K562 (cell line): ENCODE results near the gene OCEL1. TPM values are rescaled to one million over a fixed set of nuclear protein-coding genes. Genes with fewer than 3 reads are reported as not detected.
A peak's percentile ranks its signal among the peaks of the same experiment; 100 is the strongest.

Source experiments
- ATAC-seq: fragments of 200-7000 bp; cut with Tn5 transposase; 3 replicates; pipeline ENCODE4 v1.9.1; 2020; ENCODE audit warnings: moderate library complexity
- BruUV-seq: library from RNA; stranded (reverse); fragments of 400-500 nt; replicated peaks from 2 replicates; lab custom pipeline; 2021; lab: Mats Ljungman, UMichigan
- CTCF ChIA-PET: fragments of 300-600 bp; formaldehyde crosslinking; extraction: SDS; loops from one replicate; lab custom pipeline; 2021; ENCODE audit warnings: low intra/inter-chr PET ratio; lab: Yijun Ruan, JAX
- POLR2A ChIA-PET: fragments of 300-600, 350-650 bp; sonication (Branson Sonifier 250); formaldehyde crosslinking; extraction: SDS; loops from one replicate; lab custom pipeline; 2021; ENCODE audit warnings: antibody characterized with exemption, inconsistent platforms; lab: Yijun Ruan, JAX
- DNase-seq, 4 experiments: peaks; one replicate each; pipeline versions ENCODE4 v3.0.0 to v3.0.0-alpha.2; 2011 to 2018; ENCODE audit warnings: low spot score in 3 of 4, mixed read lengths in 3 of 4; ENCODE audit errors: extremely low read depth in 1 of 4
- FAIRE-seq: peaks from 2 replicates; lab custom pipeline; 2011; peaks lifted over from hg19 to GRCh38; lab: Jason Lieb, UNC
- H2AFZ ChIP-seq: 2 replicates; pipeline ENCODE4 v1.6.0; 2011; ENCODE audit warnings: low read depth, low read length, control low read depth, inconsistent platforms
- H3K27ac ChIP-seq: fragments of 200-600 bp; 3 replicates; pipeline ENCODE4 v1.8.0; 2011; ENCODE audit warnings: low read depth, mild to moderate bottlenecking, control low read depth, inconsistent platforms, low read length, moderate library complexity, mixed read lengths; ENCODE audit errors: extremely low read depth
- H3K27me3 ChIP-seq, 2 experiments: fragments of 300-600 bp in 1 of 2; 2 replicates in 1 of 2; 3 replicates in 1 of 2; pipeline versions ENCODE4 v1.6.0 to v1.8.0; 2011; ENCODE audit warnings: inconsistent platforms in 2 of 2, low read length in 2 of 2, mild to moderate bottlenecking in 1 of 2, mixed read lengths in 1 of 2, moderate library complexity in 1 of 2; ENCODE audit not compliant: control insufficient read depth in 2 of 2, insufficient read depth in 2 of 2
- H3K36me3 ChIP-seq: fragments of 300-600 bp; 3 replicates; pipeline ENCODE4 v1.8.0; 2011; ENCODE audit warnings: mild to moderate bottlenecking, low read length, inconsistent platforms; ENCODE audit not compliant: control insufficient read depth, insufficient read depth
- H3K4me1 ChIP-seq, 2 experiments: fragments of 200-600 bp in 1 of 2; replicated peaks in 1 of 2; 2 replicates in 1 of 2; 3 replicates in 1 of 2; pipeline versions ENCODE4 v1.5.1 to v1.8.0; 2011; ENCODE audit warnings: inconsistent platforms in 2 of 2, low read length in 2 of 2, mild to moderate bottlenecking in 1 of 2, mixed read lengths in 1 of 2, moderate library complexity in 1 of 2; ENCODE audit not compliant: control insufficient read depth in 2 of 2, insufficient read depth in 2 of 2
- H3K4me2 ChIP-seq: 2 replicates; pipeline ENCODE4 v1.6.1; 2011; ENCODE audit warnings: low read length, control low read depth, inconsistent platforms, mixed read lengths; ENCODE audit not compliant: insufficient read depth
- H3K4me3 ChIP-seq: fragments of 200-600 bp; sonication (generic), shearing (Covaris generic); 2 replicates; pipeline ENCODE4 v1.5.1; 2016; ENCODE audit warnings: control low read depth, inconsistent platforms
- H3K79me2 ChIP-seq: fragments of 200-600 bp; 3 replicates; pipeline ENCODE4 v1.8.0; 2011; ENCODE audit warnings: low read length, inconsistent platforms; ENCODE audit not compliant: control insufficient read depth, insufficient read depth
- H3K9ac ChIP-seq, 2 experiments: 2 replicates each; pipeline versions ENCODE4 v1.6.0 to v1.6.1; 2011; ENCODE audit warnings: low read depth in 2 of 2, low read length in 2 of 2, control low read depth in 1 of 2, inconsistent platforms in 1 of 2, mild to moderate bottlenecking in 1 of 2, mixed read lengths in 1 of 2; ENCODE audit not compliant: insufficient read depth in 1 of 2
- H3K9me1 ChIP-seq: one replicate; pipeline ENCODE4 v1.6.0; 2011; ENCODE audit warnings: inconsistent platforms, mild to moderate bottlenecking, low read length, moderate library complexity; ENCODE audit not compliant: control insufficient read depth, insufficient read depth
- H3K9me3 ChIP-seq: replicated peaks from 2 replicates; pipeline ENCODE4 v1.5.1; 2011; ENCODE audit warnings: low read depth, low read length, inconsistent platforms; ENCODE audit not compliant: control insufficient read depth, insufficient read depth
- H4K20me1 ChIP-seq: replicated peaks from 2 replicates; pipeline ENCODE4 v1.6.1; 2011; ENCODE audit warnings: low read length, inconsistent platforms, mixed read lengths; ENCODE audit not compliant: control insufficient read depth, insufficient read depth
- BHLHE40 ChIP-seq: IDR thresholded peaks from 2 replicates; pipeline ENCODE4 v1.6.1; 2011; ENCODE audit warnings: low read length, improper control_type of control experiment
- CEBPG ChIP-seq, 3 experiments: fragments of 200-800 bp in 1 of 3; sonication (Bioruptor generic) in 1 of 3; sonication (generic) in 1 of 3; formaldehyde crosslinking in 1 of 3; IDR thresholded peaks in 2 of 3; conservative IDR thresholded peaks in 1 of 3; 2 replicates each; pipeline versions ENCODE4 v1.6.1 to v1.8.0; 2016 to 2022; ENCODE audit warnings: missing compliant biosample characterization in 2 of 3, missing genetic modification characterization in 2 of 3, mild to moderate bottlenecking in 1 of 3, missing genetic modification reagents in 1 of 3
- CREB1 ChIP-seq, 2 experiments: sonication (generic) in 1 of 2; formaldehyde crosslinking in 1 of 2; IDR thresholded peaks; 2 replicates each; pipeline versions ENCODE4 v1.6.1 to v1.8.0; 2012 to 2022; ENCODE audit warnings: inconsistent platforms in 1 of 2, mild to moderate bottlenecking in 1 of 2, missing genetic modification reagents in 1 of 2, moderate library complexity in 1 of 2
- EHMT2 ChIP-seq: fragments of 450-650 bp; IDR thresholded peaks from 2 replicates; pipeline ENCODE4 v1.6.1; 2018; ENCODE audit warnings: antibody characterized with exemption
- MED1 ChIP-seq: sonication (generic); formaldehyde crosslinking; IDR thresholded peaks from 2 replicates; pipeline ENCODE4 v1.8.1; 2023; ENCODE audit warnings: missing genetic modification reagents, borderline replicate concordance
- NFIC ChIP-seq: fragments of 450-650 bp; IDR thresholded peaks from 2 replicates; pipeline ENCODE4 v1.6.1; 2017; ENCODE audit warnings: mild to moderate bottlenecking, inconsistent platforms
- WGBS: fragments of 100-300 bp; shearing (Covaris generic); methylation state at CpG from one replicate; pipeline ENCODE4 v1.1.6; 2016; ENCODE audit warnings: low coverage, mixed read lengths; ENCODE audit not compliant: insufficient coverage; ENCODE audit errors: missing lambda C conversion rate; 5-methylcytosine and 5-hydroxymethylcytosine counted together
- in situ Hi-C: fragments of 300-500 bp; cut with MboI; formaldehyde crosslinking; loops from 4 replicates; pipeline ENCODE4 v1.15.0; 2018; ENCODE audit warnings: inconsistent platforms, mixed read lengths
- intact Hi-C: fragments of 100-400 bp; cut with micrococcal nuclease; formaldehyde crosslinking; loops from 2 replicates; pipeline ENCODE4 v1.14.2; 2022
- polyA plus RNA-seq, 8 experiments: library from polyadenylated mRNA; depleted of rRNA in 4 of 8; stranded (reverse) in 5 of 8; unstranded in 3 of 8; fragments of >200 nt; fragmentation: Nextera tagmentation in 2 of 8; fragmentation: Illumina TruSeq in 1 of 8; extraction: Ambion mirVana in 2 of 8; extraction: Trizol in 1 of 8; gene quantifications; 2 replicates each; pipeline versions ENCODE4 v1.2.1 to v1.2.3, GENCODE V29; 2011 to 2014; ENCODE audit warnings: inconsistent platforms in 1 of 8, missing spikeins in 1 of 8
- total RNA-seq, 7 experiments: library from RNA; depleted of rRNA in 6 of 7; stranded (reverse); fragments of >200 nt in 6 of 7; fragmentation: Illumina TruSeq in 2 of 7; extraction: Trizol in 2 of 7; gene quantifications; 2 replicates each; pipeline versions ENCODE4 v1.2.1 to v1.2.3, GENCODE V29; 2011 to 2021; ENCODE audit warnings: low replicate concordance in 1 of 7

OCEL1 gene
- total and polyA plus RNA-seq, 9 of the 15 experiments (the other 6 are each of a cell fraction or from before 2014, with no cell fraction given): 8.0 to 38.0 (median 12.4) TPM

GRCh38 chr19:17197666-17198065, 28.4 kb upstream of the OCEL1 start (continued):
- TF ChIP-seq CREB1 (IDR thresholded peaks at IDR 0.05) (no peak), CREB1 (CRISPR knock-in tag; IDR thresholded peaks at IDR 0.05) (no peak), EHMT2 (no peak), CEBPG (CRISPR knock-in tag; IDR thresholded peaks at IDR 0.05) (no peak), CEBPG (tag; conservative IDR thresholded peaks at IDR 0.05 in 1 of 2, IDR thresholded peaks at IDR 0.05 in 1 of 2) (no peak), MED1 (CRISPR knock-in tag) (no peak)

GRCh38 chr19:17200408-17201079, 25.5 kb upstream of the OCEL1 start:
- no peaks in the 10 kb centered on the region for H3K79me2 ChIP-seq
- ChIA-PET POLR2A (interaction anchor here (0.7 kb wide), 2 partner anchors 69 to 311 kb away, joined by 3 read pairs; partner anchors contain the start of gene PGLS), CTCF (no interaction called here)
- in situ Hi-C loops (loop anchor here (5.0 kb wide), 1 partner anchor 77 kb away; no protein-coding TSS in a partner anchor), intact Hi-C loops (loop anchor here (10.0 kb wide), 1 partner anchor 126 kb away; the partner anchor contains the start of genes HAUS8 and MYO9B)
- H3K9me3 ChIP-seq: no peaks in the 10 kb centered on the region
- H4K20me1 ChIP-seq: no peaks in the 10 kb centered on the region
- H3K27ac ChIP-seq: no peak overlapping the region
- peak overlapping the region in 1 of 2 experiments; percentile 52; a peak in 1 of 4 replicates for H3K9ac ChIP-seq
- no peak overlapping the region for H2AFZ ChIP-seq
- DNase-seq (no peak), ATAC-seq (no peak)
- 83% methylated on average over 13 of the region's 16 CpGs for WGBS
- no peak overlapping the region for H3K4me3 ChIP-seq
- BruUV-seq: no TSS peak
- H3K9me1 ChIP-seq: no peaks in the 10 kb centered on the region
- H3K4me1 ChIP-seq: peaks cover 0 to 8% of the 10 kb centered on the region in 2 experiments; a peak in 1 of 5 replicates
- H3K36me3 ChIP-seq: peaks cover 53% of the 10 kb centered on the region; the same call in 2 of the 3 replicates
- no peak for TF ChIP-seq BHLHE40
- peak; percentile 85 for TF ChIP-seq NFIC
- TF ChIP-seq, all 486 proteins: peak for 1
- Histone ChIP-seq H3K27me3 (no peaks in the 10 kb centered on the region), H3K4me2 (no peak overlapping the region)
- no peak for FAIRE-seq
